Measurements from ENCODE around the gene GALNT10.
A peak's percentile ranks its signal among the peaks of the same experiment; 100 is the strongest.

Gene GALNT10

GRCh38 chr5:154179846-154180710 lies 10.5 kb upstream of the GALNT10 start:
- DNase-seq, result peak; percentile 42

DNA sequence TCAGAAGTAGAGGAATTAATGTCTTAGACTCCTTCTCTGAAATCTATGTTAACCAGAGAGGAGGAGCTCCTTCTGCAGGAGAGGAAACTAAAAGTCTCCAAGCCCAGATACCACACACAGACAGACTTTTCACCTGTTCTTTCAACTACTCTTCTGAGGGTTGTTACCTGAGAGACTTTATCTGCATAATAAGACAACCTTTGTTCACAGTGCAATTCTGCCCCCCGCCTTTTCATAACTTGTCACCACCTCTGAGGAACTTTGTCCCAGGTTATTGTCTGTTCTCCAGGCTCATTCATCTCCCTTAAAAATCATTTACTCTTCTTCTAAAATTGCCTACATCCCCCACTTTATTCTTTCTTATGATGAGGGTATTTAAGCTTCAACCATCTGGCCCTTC lies 9.4 kb upstream of the GALNT10 start:
- no peak for DNase-seq

GRCh38 chr5:154189256-154189818 lies 1.2 kb upstream of the GALNT10 start:
- DNase-seq, result no peak

DNA sequence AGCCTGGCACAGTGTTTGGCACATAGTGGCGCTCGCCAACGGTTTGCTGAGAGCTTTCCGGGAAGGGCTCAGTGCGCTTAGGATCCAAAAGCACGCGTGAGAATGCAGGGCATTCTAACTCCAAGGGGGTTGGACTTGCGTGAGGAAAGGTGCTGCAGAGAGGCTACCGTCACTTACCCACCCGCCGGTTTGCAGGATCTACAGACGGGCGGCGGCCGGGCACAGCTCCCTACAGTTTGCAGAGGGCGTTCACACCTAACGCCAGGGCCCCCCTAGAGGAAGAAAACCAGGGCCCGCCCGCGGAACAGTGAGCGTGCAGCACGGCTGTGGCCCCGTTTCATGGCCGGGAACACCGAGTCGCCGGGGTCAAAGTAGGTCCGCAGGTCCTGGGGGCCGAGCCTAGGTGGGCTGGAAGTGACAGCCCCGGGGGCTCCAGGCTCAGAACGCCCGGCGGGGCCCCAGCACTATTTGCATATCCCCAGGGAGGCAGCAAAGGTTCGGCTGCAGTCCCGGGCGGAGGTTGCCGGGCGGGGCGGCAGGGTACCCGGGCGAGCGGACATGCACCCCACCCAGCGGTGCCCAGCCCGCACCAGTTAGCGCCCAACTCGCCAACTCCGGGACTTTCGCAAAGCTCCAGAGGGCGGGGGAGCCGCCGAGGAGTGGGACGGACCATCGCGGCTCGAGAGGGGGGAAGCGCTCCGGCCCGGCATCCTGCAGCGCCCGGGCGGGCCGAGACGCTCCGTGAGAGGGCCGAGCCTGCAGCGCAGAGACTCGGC lies 526 bp upstream of the GALNT10 start:
- DNase-seq, result peak; percentile 5

GRCh38 chr5:154191467-154192261 lies 1.1 kb downstream of the GALNT10 start:
- DNase-seq, result peak; percentile 25

DNA sequence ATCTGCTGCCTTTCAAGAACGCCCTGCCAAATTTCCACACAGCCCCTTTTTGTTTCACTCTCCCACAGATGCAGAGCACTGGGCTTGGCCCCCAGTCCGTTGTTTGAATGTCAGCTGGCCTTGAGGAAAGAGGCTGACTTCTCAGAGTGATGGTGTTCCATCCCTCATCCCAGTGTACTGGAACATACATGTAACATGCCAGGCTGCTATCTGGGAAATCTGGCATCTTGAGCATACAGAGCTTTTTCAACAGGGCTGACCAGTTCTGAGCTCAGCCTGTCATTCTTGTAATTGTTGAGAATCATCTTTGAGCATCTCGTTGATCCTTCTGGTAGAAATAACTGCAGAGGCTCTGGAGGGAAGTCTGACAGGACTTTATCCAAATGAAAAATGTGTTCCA lies 2.8 kb downstream of the GALNT10 start:
- DNase-seq, result no peak

DNA sequence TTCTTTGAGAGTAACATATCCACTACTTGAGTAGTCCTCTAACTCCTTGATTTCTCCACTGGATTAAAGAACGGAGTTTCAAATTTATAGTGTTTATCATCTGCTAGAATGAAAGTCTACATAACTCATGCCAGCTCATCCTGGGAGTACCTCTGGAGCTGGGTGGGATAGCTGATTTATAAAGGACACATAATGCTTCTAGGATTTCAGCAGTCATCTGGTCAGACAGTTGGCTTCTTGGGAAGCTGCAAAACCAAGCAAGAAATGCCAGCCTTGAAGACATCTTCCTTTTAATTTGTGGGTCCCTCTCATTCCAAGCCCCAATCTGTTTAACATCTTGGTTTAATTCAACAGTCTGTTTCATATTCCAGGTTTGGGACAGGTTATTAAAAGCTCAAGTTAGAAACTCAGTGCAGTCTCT lies 3.2 kb downstream of the GALNT10 start:
- DNase-seq, result no peak

DNA sequence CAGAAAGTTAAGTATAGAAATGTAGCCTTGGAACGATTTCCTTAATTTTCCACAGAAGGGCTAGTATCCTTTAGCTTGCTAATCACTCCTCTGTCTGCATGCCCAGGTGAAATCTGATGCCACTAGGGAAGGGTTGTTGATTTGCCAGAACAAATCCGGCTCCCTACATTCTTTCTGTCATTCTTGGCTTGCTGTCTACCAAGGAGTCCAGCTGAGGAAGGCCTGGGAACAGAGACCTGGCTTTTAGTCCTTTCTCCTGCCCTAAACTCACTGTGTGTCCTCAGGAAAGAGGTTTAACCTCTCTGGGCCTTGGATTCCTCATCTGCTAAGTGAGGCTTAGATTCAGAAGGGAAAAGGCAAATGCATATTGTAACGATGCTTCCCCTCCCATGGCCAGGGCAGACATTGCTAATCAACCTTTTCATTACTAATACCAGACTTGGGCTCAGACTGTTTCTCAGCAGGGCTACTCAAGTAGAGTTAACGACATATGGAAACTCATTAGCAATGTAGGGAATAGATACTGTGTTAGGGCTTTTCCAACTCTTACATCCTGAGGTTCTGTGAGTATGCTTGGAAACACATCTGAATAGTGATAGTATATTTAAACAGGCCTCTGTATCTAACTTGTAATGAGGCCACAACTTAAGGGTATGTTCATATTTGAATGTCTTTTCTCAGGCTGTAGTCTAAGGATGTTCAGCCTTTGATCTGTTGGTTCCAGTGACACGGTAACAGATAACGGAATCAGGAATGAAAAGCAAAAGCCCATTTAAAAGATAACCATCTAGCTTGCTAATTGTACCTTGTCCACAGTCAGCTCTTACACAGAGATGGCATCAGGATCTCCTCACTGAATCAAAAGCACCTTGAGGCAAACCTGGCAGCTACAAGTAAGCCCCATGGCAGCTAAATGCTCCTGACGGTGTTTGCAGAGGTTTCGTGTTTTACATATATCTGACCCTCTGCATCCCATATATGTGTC lies 4.1 kb downstream of the GALNT10 start:
- DNase-seq, result no peak

GRCh38 chr5:154196281-154196680 lies 5.7 kb downstream of the GALNT10 start:
- DNase-seq, result no peak

GRCh38 chr5:154196955-154197652 lies 6.6 kb downstream of the GALNT10 start:
- peak; percentile 30 for DNase-seq

- DNase-seq, result no peak
Measured at GRCh38 chr5:154197801-154198491, 7.4 kb downstream of the GALNT10 start.

- DNase-seq, result no peak
Measured at GRCh38 chr5:154198611-154199230, 8.2 kb downstream of the GALNT10 start.

GRCh38 chr5:154199263-154199662 lies 8.7 kb downstream of the GALNT10 start:
- DNase-seq, result no peak

DNA sequence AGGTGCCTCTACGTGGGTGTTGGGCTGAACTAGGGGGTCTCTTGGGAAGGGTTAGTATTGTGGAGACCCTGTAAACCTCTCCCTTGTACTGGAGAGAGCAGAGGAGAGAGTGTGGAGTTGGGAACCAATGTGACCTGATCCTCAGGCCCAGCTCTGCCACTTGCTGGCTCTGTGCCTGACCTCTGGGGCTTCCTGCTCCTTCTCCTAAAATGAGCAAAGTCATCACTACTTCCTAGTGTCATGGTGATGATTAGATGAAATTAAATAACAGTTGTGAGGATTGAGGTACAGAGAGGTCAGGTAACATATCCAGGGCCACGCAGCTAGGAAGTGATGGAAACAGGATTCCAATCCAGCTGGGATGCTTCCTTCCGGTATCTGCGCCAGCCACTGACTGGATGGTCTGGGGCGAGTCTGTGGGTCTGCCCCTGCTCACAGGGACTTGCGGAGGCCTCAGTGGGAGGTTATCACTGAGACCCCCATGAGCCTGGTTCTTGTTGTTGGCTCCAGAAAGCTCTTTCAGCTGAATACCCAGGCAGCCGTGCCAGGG lies 9.2 kb downstream of the GALNT10 start:
- DNase-seq, result no peak

GRCh38 chr5:154200221-154200620 lies 9.7 kb downstream of the GALNT10 start:
- no peak for DNase-seq

GRCh38 chr5:154201108-154201769 lies 10.7 kb downstream of the GALNT10 start:
- DNase-seq, result no peak

DNA sequence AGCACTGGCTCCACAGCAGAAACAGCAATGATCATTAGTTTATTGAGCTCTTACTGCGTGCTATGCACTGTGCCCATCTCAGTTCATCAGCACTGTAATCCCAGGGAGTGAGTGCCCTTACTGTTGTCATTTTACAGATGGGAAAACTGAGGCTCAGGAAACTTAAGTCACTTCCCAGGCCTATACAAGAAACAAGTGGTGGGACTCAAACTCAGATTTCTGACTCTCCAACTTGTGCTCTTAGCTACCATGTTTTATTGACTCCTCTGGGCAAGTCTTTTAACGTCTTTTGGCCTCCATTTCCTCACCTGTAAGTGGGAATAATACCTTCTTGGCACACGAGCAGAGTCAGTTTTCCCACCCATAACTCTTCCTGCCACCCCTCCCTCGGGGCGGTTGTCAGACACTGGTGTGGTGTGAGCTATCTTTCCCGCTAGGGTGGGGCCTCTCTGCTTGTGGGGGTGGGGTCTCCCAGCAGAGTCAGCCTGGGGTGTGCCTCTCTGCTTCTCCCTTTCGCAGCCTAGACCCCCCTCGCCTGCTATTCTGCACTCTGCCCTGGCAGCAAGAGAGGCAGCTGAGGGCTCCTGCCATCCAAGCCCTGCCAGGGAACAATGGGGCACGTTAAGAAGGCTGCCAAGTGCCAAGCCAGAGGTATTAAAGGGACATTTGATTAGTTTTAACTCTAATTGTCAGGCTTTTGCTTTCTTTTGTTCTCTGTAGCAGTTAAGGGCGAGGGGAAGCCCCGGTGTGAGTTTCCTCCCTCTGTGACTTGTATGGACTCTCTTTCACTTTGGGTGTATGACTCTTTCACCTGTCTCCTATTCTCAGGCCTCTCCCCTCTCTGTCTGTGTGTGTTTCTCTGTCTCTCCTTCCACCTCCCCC lies 12.1 kb downstream of the GALNT10 start:
- DNase-seq, result no peak

All from NCI-H2227 treated with DMSO at 0.1 percent for 48 hours (cell line).